ENCODE data around the gene VPS72. TPM values are rescaled to one million over a fixed set of nuclear protein-coding genes. Genes with fewer than 3 reads are reported as not detected.

The VPS72 gene
- total RNA-seq, 2 donors from 2014 or later = 23.4 to 32.1 TPM

DNA sequence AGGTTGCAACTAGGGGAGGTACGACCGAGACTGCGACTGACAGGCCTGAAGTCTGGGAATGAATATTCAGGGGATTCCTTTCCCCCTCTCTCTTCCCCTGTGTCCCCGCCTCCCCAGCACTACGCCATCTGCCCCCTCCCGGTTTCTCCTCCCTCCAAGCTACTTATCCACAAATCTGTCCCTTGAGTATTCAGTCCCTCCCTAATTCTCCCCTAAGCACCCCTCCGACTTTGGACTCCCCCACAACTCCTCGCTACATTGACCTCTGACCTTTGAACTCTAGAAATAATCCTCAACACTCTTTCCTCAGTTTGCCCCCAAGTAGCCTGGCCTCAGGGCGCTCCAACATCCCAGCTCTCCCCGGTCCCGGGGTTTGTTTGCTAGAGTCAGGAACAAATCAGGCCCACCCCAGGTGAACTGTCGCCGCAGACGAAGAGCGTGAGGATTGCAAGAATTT lies 24.7 kb downstream of the VPS72 start:
- H3K27ac ChIP-seq = peak overlapping the region; percentile 92 to 95
- H3K36me3 ChIP-seq = peaks cover 22% of the 10 kb centered on the region
- no peak for DNase-seq (ENCODE audit: low spot score)
- H3K27me3 ChIP-seq = no peaks in the 10 kb centered on the region
- H3K9me3 ChIP-seq = no peaks in the 10 kb centered on the region
- peaks cover 0 to 35% of the 10 kb centered on the region in 2 donors for H3K4me1 ChIP-seq
- TF ChIP-seq, protein P1, sequence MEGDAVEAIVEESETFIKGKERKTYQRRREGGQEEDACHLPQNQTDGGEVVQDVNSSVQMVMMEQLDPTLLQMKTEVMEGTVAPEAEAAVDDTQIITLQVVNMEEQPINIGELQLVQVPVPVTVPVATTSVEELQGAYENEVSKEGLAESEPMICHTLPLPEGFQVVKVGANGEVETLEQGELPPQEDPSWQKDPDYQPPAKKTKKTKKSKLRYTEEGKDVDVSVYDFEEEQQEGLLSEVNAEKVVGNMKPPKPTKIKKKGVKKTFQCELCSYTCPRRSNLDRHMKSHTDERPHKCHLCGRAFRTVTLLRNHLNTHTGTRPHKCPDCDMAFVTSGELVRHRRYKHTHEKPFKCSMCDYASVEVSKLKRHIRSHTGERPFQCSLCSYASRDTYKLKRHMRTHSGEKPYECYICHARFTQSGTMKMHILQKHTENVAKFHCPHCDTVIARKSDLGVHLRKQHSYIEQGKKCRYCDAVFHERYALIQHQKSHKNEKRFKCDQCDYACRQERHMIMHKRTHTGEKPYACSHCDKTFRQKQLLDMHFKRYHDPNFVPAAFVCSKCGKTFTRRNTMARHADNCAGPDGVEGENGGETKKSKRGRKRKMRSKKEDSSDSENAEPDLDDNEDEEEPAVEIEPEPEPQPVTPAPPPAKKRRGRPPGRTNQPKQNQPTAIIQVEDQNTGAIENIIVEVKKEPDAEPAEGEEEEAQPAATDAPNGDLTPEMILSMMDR (IDR thresholded peaks at IDR 0.05) = no peak
- peak overlapping the region; percentile 50 to 81 for H3K4me3 ChIP-seq

DNA sequence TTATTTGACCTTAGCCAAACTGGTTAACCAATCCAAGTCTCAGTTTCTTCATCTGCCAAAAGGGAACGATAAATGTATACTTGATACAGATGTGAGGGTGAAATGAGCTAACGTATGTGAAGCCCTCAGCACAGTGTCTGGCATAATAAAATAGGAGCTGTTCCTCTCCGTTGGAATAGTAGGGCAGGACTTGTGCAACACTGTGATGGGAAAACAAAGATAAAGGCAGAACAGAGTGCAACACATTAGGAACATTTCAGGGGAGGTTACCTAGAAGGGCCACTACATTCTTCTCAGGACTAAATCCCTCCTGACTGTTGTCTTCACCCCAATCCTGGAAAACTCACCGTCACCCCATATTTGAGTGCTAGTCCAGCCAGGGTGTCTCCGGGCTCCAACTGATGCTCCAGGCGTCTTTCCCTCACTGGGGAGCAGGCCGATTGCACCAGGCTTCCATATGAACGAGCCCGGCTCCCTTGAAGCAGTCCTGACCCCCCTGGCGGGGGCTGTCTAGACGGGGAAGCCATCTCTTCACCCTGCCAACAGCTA lies 25.2 kb downstream of the VPS72 start:
- H3K9me3 ChIP-seq = no peaks in the 10 kb centered on the region
- peak overlapping the region; percentile 92 to 95 for H3K27ac ChIP-seq
- H3K36me3 ChIP-seq = peaks cover 23% of the 10 kb centered on the region
- no peaks in the 10 kb centered on the region for H3K27me3 ChIP-seq
- H3K4me3 ChIP-seq = peak overlapping the region; percentile 50 to 81
- TF ChIP-seq, protein P1 (IDR thresholded peaks at IDR 0.05) = no peak
- H3K4me1 ChIP-seq = peaks cover 0 to 35% of the 10 kb centered on the region in 2 donors
- no peak for DNase-seq (ENCODE audit: low spot score)

DNA sequence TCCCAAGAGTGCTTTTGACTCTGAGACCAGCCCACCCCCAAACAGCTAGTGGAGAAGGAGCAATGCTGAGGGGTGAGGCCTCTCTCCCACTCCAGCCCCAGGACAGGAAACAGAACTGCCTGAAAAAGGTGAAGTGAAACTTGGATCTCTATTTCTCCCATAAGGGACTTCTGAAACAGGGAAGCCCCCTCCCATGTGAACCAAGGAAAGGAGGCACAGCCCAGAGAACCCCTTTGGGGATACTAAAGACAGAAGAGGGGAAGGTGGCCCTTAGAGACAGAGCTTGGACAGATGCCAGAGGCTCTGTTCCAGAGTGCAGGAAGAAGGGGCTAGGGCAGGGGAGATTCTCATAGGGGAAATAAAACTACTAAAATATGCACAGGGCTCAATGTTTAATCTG lies 30.6 kb downstream of the VPS72 start:
- Histone ChIP-seq H3K27ac (no peak overlapping the region), H3K9me3 (no peaks in the 10 kb centered on the region), H3K4me1 (peaks cover 0 to 15% of the 10 kb centered on the region in 2 donors), H3K36me3 (peaks cover 30% of the 10 kb centered on the region), H3K27me3 (no peaks in the 10 kb centered on the region), H3K4me3 (no peak overlapping the region)
- TF ChIP-seq, protein P1 (IDR thresholded peaks at IDR 0.05) = no peak
- DNase-seq (ENCODE audit: low spot score) = no peak

DNA sequence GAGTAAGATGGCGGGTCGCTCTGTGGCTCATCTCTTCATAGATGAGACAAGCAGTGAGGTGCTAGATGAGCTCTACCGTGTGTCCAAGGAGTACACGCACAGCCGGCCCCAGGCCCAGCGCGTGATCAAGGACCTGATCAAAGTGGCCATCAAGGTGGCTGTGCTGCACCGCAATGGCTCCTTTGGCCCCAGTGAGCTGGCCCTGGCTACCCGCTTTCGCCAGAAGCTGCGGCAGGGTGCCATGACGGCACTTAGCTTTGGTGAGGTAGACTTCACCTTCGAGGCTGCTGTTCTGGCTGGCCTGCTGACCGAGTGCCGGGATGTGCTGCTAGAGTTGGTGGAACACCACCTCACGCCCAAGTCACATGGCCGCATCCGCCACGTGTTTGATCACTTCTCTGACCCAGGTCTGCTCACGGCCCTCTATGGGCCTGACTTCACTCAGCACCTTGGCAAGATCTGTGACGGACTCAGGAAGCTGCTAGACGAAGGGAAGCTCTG lies 31.2 kb downstream of the VPS72 start:
- Histone ChIP-seq H3K36me3 (peaks cover 30% of the 10 kb centered on the region), H3K4me1 (peaks cover 0 to 9% of the 10 kb centered on the region in 2 donors), H3K27me3 (no peaks in the 10 kb centered on the region), H3K27ac (no peak overlapping the region), H3K9me3 (no peaks in the 10 kb centered on the region), H3K4me3 (no peak overlapping the region)
- DNase-seq (ENCODE audit: low spot score) = no peak
- TF ChIP-seq, protein P1 (IDR thresholded peaks at IDR 0.05) = no peak

DNA sequence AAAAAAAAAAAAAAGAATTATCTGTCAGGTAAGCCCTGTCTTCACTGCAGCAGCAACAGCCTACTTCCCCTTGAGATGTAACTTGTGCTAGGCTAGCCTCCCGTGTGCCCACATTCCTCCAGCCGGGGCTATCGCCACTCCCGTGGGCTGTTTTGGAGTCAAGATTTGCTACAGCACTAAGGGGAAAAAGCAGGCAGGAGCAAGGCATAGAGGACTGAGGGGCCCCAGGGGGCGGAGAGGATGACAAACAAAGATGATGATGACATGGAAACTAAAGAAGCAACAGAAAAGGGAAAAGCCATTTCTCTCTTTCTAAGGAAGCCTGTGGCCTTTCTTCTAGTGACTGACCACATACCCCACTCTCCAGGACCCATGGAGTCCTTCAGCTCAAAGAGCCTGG lies 31.7 kb downstream of the VPS72 start:
- Histone ChIP-seq H3K36me3 (peaks cover 30% of the 10 kb centered on the region), H3K27ac (no peak overlapping the region), H3K27me3 (no peaks in the 10 kb centered on the region), H3K9me3 (no peaks in the 10 kb centered on the region), H3K4me1 (peaks cover 0 to 4% of the 10 kb centered on the region in 2 donors), H3K4me3 (no peak overlapping the region)
- TF ChIP-seq, protein P1 (IDR thresholded peaks at IDR 0.05) = no peak
- DNase-seq (ENCODE audit: low spot score) = no peak

Data from right atrium auricular region (tissue), 2 donors.